ENCODE results near the gene ZNF497. TPM values are rescaled to one million over a fixed set of nuclear protein-coding genes. Genes with fewer than 3 reads are reported as not detected.

The ZNF497 gene
- total and polyA plus RNA-seq, 4 donors: 0.60 to 4.4 (median 1.3) TPM

- no peak overlapping the region for H3K9ac ChIP-seq (ENCODE audit: low read depth in 1 of 2, low read length in 2 of 2)
- peak overlapping the region in 1 of 2 donors; percentile 43 for H3K27ac ChIP-seq (ENCODE audit: low read depth in 1 of 2, low read length in 2 of 2)
- no peaks in the 10 kb centered on the region for H3K36me3 ChIP-seq (ENCODE audit: control insufficient read depth in 4 of 4, insufficient read depth in 3 of 4, low read depth in 1 of 4, low read length in 3 of 4)
- no peaks in the 10 kb centered on the region for H3K9me3 ChIP-seq (ENCODE audit: control insufficient read depth in 4 of 4, low read length in 3 of 4)
- H3K4me1 ChIP-seq (ENCODE audit: control insufficient read depth in 4 of 4, insufficient read depth in 4 of 4, low read length in 3 of 4): peaks cover 17 to 56% (median 40%) of the 10 kb centered on the region in 4 donors
- WGBS: 63% methylated on average over 94 of the region's 94 CpGs
- no peaks in the 10 kb centered on the region for H3K27me3 ChIP-seq (ENCODE audit: control insufficient read depth in 4 of 4, insufficient read depth in 4 of 4, low read length in 3 of 4)
- DNase-seq (ENCODE audit: low spot score): no peak
- TF ChIP-seq RXRA (IDR thresholded peaks at IDR 0.05): no peak
- TF ChIP-seq JUND (IDR thresholded peaks at IDR 0.05): no peak
- no peak for TF ChIP-seq NR2F2 (IDR thresholded peaks at IDR 0.05)
- TF ChIP-seq, protein P1, sequence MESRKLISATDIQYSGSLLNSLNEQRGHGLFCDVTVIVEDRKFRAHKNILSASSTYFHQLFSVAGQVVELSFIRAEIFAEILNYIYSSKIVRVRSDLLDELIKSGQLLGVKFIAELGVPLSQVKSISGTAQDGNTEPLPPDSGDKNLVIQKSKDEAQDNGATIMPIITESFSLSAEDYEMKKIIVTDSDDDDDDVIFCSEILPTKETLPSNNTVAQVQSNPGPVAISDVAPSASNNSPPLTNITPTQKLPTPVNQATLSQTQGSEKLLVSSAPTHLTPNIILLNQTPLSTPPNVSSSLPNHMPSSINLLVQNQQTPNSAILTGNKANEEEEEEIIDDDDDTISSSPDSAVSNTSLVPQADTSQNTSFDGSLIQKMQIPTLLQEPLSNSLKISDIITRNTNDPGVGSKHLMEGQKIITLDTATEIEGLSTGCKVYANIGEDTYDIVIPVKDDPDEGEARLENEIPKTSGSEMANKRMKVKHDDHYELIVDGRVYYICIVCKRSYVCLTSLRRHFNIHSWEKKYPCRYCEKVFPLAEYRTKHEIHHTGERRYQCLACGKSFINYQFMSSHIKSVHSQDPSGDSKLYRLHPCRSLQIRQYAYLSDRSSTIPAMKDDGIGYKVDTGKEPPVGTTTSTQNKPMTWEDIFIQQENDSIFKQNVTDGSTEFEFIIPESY (IDR thresholded peaks at IDR 0.05): no peak
- no peak for TF ChIP-seq HNF4A (conservative IDR thresholded peaks at IDR 0.05)
- no peak for TF ChIP-seq TAF1 (conservative IDR thresholded peaks at IDR 0.05)
- TF ChIP-seq RAD21 (IDR thresholded peaks at IDR 0.05): no peak
- no peak for TF ChIP-seq FOXA2 (IDR thresholded peaks at IDR 0.05)
- TF ChIP-seq HNF4G (IDR thresholded peaks at IDR 0.05): no peak
- no peak for TF ChIP-seq EGR1 (IDR thresholded peaks at IDR 0.05; ENCODE audit: low read depth in 2 of 2)
- no peak for TF ChIP-seq CTCF (IDR thresholded peaks at IDR 0.05; ENCODE audit: low read depth, low read length, missing input control)
- TF ChIP-seq GABPA (IDR thresholded peaks at IDR 0.05 in 1 of 2, conservative IDR thresholded peaks at IDR 0.05 in 1 of 2): no peak
- no peak for TF ChIP-seq YY1 (IDR thresholded peaks at IDR 0.05)
- TF ChIP-seq, protein P2, sequence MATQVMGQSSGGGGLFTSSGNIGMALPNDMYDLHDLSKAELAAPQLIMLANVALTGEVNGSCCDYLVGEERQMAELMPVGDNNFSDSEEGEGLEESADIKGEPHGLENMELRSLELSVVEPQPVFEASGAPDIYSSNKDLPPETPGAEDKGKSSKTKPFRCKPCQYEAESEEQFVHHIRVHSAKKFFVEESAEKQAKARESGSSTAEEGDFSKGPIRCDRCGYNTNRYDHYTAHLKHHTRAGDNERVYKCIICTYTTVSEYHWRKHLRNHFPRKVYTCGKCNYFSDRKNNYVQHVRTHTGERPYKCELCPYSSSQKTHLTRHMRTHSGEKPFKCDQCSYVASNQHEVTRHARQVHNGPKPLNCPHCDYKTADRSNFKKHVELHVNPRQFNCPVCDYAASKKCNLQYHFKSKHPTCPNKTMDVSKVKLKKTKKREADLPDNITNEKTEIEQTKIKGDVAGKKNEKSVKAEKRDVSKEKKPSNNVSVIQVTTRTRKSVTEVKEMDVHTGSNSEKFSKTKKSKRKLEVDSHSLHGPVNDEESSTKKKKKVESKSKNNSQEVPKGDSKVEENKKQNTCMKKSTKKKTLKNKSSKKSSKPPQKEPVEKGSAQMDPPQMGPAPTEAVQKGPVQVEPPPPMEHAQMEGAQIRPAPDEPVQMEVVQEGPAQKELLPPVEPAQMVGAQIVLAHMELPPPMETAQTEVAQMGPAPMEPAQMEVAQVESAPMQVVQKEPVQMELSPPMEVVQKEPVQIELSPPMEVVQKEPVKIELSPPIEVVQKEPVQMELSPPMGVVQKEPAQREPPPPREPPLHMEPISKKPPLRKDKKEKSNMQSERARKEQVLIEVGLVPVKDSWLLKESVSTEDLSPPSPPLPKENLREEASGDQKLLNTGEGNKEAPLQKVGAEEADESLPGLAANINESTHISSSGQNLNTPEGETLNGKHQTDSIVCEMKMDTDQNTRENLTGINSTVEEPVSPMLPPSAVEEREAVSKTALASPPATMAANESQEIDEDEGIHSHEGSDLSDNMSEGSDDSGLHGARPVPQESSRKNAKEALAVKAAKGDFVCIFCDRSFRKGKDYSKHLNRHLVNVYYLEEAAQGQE (IDR thresholded peaks at IDR 0.05): no peak
- no peak for TF ChIP-seq SP1 (IDR thresholded peaks at IDR 0.05)
- no peak for TF ChIP-seq FOXA1 (IDR thresholded peaks at IDR 0.05)
- TF ChIP-seq ATF3 (IDR thresholded peaks at IDR 0.05): no peak
- no peak for TF ChIP-seq MAX (IDR thresholded peaks at IDR 0.05)
- peak overlapping the region in 1 of 3 donors; percentile 13 for H3K4me3 ChIP-seq (ENCODE audit: low read depth in 1 of 3, low read length in 3 of 3)
Observed at GRCh38 chr19:58355908-58356765, 6.4 kb downstream of the ZNF497 start.

Data from liver (tissue), 9 donors.